Thyroid gland (tissue), 4 donors: Measurements from ENCODE around the gene TMEM175.

Experiments used
- POLR2A ChIP-seq, 2 donors: fragments of 450-650 bp; IDR thresholded peaks; one replicate each; pipeline ENCODE4 v1.6.1; 2017; ENCODE audit warnings: antibody characterized with exemption in 2 of 2, mild to moderate bottlenecking in 2 of 2, moderate library complexity in 1 of 2
- TF ChIP-seq, protein P1 (sequence below), 6 experiments: fragments of 200-600 bp in 3 of 6; fragments of 450-650 bp in 3 of 6; sonication (generic) in 3 of 6; IDR thresholded peaks; one replicate each; pipeline ENCODE4 v1.5.1; 2016 to 2019; ENCODE audit warnings: antibody characterized with exemption in 6 of 6, mild to moderate bottlenecking in 2 of 6, inconsistent platforms in 1 of 6, moderate library complexity in 1 of 6

DNA sequence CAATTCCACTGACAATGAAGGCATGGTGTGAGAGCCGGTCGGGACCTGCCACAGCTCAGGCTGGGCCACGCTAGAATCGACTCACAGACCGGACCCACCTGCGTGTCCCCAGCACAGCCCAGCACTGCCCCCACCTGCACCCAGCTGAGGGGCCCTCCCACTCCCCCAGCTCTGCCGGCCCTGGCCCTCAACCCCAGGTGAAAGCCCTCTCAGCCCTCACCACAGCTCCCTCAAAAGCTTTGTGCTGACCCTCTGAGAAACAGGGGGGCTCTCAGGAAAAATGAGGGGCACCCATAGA, 25.2 kb upstream of the TMEM175 start:
- TF ChIP-seq, protein P1, sequence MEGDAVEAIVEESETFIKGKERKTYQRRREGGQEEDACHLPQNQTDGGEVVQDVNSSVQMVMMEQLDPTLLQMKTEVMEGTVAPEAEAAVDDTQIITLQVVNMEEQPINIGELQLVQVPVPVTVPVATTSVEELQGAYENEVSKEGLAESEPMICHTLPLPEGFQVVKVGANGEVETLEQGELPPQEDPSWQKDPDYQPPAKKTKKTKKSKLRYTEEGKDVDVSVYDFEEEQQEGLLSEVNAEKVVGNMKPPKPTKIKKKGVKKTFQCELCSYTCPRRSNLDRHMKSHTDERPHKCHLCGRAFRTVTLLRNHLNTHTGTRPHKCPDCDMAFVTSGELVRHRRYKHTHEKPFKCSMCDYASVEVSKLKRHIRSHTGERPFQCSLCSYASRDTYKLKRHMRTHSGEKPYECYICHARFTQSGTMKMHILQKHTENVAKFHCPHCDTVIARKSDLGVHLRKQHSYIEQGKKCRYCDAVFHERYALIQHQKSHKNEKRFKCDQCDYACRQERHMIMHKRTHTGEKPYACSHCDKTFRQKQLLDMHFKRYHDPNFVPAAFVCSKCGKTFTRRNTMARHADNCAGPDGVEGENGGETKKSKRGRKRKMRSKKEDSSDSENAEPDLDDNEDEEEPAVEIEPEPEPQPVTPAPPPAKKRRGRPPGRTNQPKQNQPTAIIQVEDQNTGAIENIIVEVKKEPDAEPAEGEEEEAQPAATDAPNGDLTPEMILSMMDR (IDR thresholded peaks at IDR 0.05): no peak
- TF ChIP-seq POLR2A (IDR thresholded peaks at IDR 0.05): no peak
